PC-9 (cell line): Measurements from ENCODE around the gene KCNJ6.

ENCODE experiments used
- CTCF ChIP-seq: fragments of 200-600 bp; sonication (generic); conservative IDR thresholded peaks from 2 replicates; pipeline ENCODE4 v1.6.1; 2017; ENCODE audit warnings: mixed run types, antibody characterized with exemption, mild to moderate bottlenecking, moderate library complexity
- EZH2 ChIP-seq: fragments of 200-600 bp; sonication (generic); IDR thresholded peaks from 2 replicates; pipeline ENCODE4 v1.8.0; 2017; ENCODE audit warnings: antibody characterized with exemption, low read depth

GRCh38 chr21:37873655-37874054 is 42.6 kb downstream of the KCNJ6 start:
- TF ChIP-seq CTCF (no peak), EZH2 (no peak)
